Psoas muscle (tissue), 8 donors: Measurements from ENCODE around the gene KCTD5. TPM values are rescaled to one million over a fixed set of nuclear protein-coding genes. Genes with fewer than 3 reads are reported as not detected.
"Not testable (repeated sequence)": the region's sequence is repeated elsewhere in the genome, so short reads cannot be mapped to it uniquely, and the experiment has no call there.

Experiments
- ATAC-seq, 4 donors: fragments of 200-7000 bp; cut with Tn5 transposase; one replicate each; pipeline ENCODE4 v1.9.1; 2020; ENCODE audit warnings: moderate library complexity in 3 of 4, mild to moderate bottlenecking in 2 of 4
- DNase-seq, 2 donors: peaks; one replicate each; pipeline ENCODE4 v3.0.0-alpha.2; 2020
- H3K27ac ChIP-seq: fragments of 200-600 bp; one replicate; pipeline ENCODE4 v1.8.0; 2022
- H3K27me3 ChIP-seq, 3 donors: fragments of 200-600 bp in 1 of 3; one replicate each; pipeline versions ENCODE4 v1.6.1 to v1.8.0; 2013 to 2022; ENCODE audit warnings: low read length in 2 of 3, mild to moderate bottlenecking in 2 of 3, moderate library complexity in 1 of 3; ENCODE audit not compliant: insufficient read depth in 3 of 3
- H3K36me3 ChIP-seq, 2 donors: fragments of 200-600 bp in 1 of 2; one replicate each; pipeline versions ENCODE4 v1.6.1 to v1.8.0; 2013 to 2022; ENCODE audit warnings: low read depth in 1 of 2, mild to moderate bottlenecking in 1 of 2, moderate library complexity in 1 of 2; ENCODE audit not compliant: insufficient read depth in 1 of 2
- H3K4me1 ChIP-seq: fragments of 200-600 bp; one replicate; pipeline ENCODE4 v1.8.0; 2022
- H3K4me3 ChIP-seq: fragments of 200-600 bp; one replicate; pipeline ENCODE4 v1.8.0; 2022; ENCODE audit warnings: mild to moderate bottlenecking
- H3K9me3 ChIP-seq: fragments of 200-600 bp; one replicate; pipeline ENCODE4 v1.8.0; 2022
- WGBS, 3 donors: extraction: QIAGEN DNeasy Blood & Tissue Kit; methylation state at CpG; one replicate each; pipeline versions ENCODE4 v1.1.6 to v1.1.7; 2013; 5-methylcytosine and 5-hydroxymethylcytosine counted together
- intact Hi-C, 2 donors: fragments of 100-400 bp; cut with DNase I; formaldehyde crosslinking; loops; one replicate each; pipeline versions ENCODE4 v1.11.0 to v1.14.2; 2022
- polyA plus RNA-seq, 3 donors: library from polyadenylated mRNA; stranded (reverse); fragments of 200-250 nt; gene quantifications; one replicate each; pipeline ENCODE4 v1.2.3, GENCODE V29; 2013
- total RNA-seq, 4 donors: library from RNA; stranded (reverse); fragmentation: NEBNext Ultra II Directional in 2 of 4; extraction: Animal tissue kit (Norgen Biotek cat#: 25700) in 2 of 4; gene quantifications; one replicate each; pipeline versions ENCODE4 v1.2.1 to v1.2.4, GENCODE V29; 2021 to 2023
- TF ChIP-seq, protein P1 (sequence below): fragments of 200-600 bp; IDR thresholded peaks from one replicate; pipeline ENCODE4 v1.8.0; 2022; ENCODE audit warnings: antibody characterized with exemption
- donor health status: healthy with polysubstance abuse.
- donor health status: DM: no; HTN: no; CAD: no; lungs with moderate emphysema.
- donor health status: Bipolar disorder and iron deficiency.
- donor health status: healthy.
- donor health status: DM: yes; HTN: yes; CAD: no.
- donor health status: DM: no; HTN: no; CAD: no.
- donor health status: DM: no; HTN: no; CAD: no.
- donor health status: DM: yes; HTN: yes; CAD: no.

Gene KCTD5
- total and polyA plus RNA-seq, 7 donors = 9.1 to 65.8 (median 17.2) TPM

DNA sequence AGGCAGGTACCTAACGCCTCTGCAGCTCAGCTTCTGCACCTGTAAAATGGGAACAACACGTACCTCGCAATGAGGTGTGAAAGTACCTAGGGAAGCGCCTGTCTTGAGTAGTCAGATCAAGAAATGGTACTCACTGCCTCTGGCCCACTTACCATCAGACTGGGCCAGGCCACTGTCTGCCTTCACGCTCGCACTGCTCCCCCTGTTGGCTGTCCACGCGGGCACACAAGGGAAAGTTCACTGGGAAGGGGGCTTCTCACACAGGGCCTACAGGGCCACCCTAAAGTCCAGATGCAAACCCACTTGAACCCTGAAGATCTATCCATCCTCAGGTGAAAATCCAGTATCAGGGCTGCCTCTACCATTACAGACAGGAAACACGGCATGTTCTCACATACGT, 11.1 kb upstream of the KCTD5 start:
- H3K4me3 ChIP-seq, H3K9me3 ChIP-seq, H3K27me3 ChIP-seq, ATAC-seq, H3K27ac ChIP-seq, DNase-seq: not testable (repeated sequence)
- peaks cover 31% of the 10 kb centered on the region for H3K4me1 ChIP-seq
- TF ChIP-seq, protein P1, sequence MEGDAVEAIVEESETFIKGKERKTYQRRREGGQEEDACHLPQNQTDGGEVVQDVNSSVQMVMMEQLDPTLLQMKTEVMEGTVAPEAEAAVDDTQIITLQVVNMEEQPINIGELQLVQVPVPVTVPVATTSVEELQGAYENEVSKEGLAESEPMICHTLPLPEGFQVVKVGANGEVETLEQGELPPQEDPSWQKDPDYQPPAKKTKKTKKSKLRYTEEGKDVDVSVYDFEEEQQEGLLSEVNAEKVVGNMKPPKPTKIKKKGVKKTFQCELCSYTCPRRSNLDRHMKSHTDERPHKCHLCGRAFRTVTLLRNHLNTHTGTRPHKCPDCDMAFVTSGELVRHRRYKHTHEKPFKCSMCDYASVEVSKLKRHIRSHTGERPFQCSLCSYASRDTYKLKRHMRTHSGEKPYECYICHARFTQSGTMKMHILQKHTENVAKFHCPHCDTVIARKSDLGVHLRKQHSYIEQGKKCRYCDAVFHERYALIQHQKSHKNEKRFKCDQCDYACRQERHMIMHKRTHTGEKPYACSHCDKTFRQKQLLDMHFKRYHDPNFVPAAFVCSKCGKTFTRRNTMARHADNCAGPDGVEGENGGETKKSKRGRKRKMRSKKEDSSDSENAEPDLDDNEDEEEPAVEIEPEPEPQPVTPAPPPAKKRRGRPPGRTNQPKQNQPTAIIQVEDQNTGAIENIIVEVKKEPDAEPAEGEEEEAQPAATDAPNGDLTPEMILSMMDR = peak; percentile 14
- 62 to 76% (median 68%) methylated on average over 10 of the region's 10 CpGs for WGBS, 3 donors
- H3K36me3 ChIP-seq = peaks cover 0 to 29% of the 10 kb centered on the region in 2 donors
- intact Hi-C loops = loop anchor here in 1 of 2 donors (10.0 kb wide), 1 partner anchor 194 kb away; no protein-coding TSS in a partner anchor

GRCh38 chr16:2671741-2672140, 10.6 kb upstream of the KCTD5 start:
- Histone ChIP-seq H3K27me3 (no peaks in the 10 kb centered on the region), H3K27ac (no peak overlapping the region), H3K9me3 (no peaks in the 10 kb centered on the region), H3K36me3 (peaks cover 0 to 28% of the 10 kb centered on the region in 2 donors), H3K4me1 (peaks cover 31% of the 10 kb centered on the region), H3K4me3 (peak overlapping the region; percentile 92)
- DNase-seq = no peak
- intact Hi-C loops = loop anchor here in 1 of 2 donors (10.0 kb wide), 1 partner anchor 193 kb away; no protein-coding TSS in a partner anchor
- TF ChIP-seq, protein P1 = no peak
- no peak for ATAC-seq
- WGBS, 3 donors = 84 to 90% (median 88%) methylated on average over 13 of the region's 13 CpGs

DNA sequence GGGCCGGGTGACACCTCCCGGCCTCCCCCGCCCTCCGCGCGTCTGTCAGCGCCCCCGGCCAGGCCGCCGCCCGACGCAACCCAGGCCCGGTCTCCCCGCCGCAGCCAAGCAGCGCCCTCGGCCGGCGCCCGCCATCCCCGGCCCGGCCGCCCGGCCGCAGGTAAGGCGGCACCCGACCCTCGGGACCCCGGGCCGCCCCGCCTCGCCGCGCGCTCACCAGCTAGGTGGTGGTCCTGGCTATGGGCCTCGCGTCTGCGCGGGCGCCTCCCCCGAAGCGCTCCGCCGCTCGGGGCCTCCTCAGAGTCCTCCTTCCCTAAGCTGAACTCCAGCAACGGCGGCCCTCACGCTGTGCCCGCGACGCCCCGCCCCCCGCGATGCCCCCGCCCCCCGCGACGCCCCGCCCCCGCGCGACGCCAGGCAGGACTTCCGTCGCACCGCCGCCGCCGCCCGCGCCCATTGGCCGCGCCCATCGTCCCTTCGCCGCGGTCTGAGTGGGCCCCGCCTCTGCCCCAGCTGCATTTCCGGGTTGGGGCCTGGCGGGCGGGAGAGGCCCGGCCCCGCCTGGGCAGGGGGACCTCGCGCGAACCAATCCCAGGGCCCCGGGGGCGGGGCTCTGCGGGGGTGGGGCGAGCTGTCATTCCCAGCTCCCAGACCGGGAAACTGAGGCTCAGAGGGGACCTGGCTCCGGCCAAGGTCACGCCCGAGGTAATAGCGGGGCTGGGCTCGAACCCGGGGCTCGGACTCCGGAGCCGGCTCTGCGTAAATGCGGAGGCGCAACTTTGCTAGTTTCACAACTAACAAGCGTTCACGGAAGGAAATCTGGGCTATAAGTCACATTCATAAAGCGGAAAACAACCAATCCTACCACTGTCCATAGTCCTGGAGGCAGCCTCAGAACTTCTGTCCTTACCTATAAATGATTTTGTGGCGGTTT, 9.0 kb upstream of the KCTD5 start:
- Histone ChIP-seq H3K27me3 (no peaks in the 10 kb centered on the region), H3K36me3 (peaks cover 0 to 19% of the 10 kb centered on the region in 2 donors), H3K27ac (peak overlapping the region; percentile 90), H3K4me3 (peak overlapping the region; percentile 92), H3K9me3 (no peaks in the 10 kb centered on the region), H3K4me1 (peaks cover 33% of the 10 kb centered on the region)
- DNase-seq (peak; percentile 96 to 98), ATAC-seq (peak; percentile 91 to 94 (median 92))
- intact Hi-C loops = loop anchor here in 1 of 2 donors (10.0 kb wide), 1 partner anchor 191 kb away; no protein-coding TSS in a partner anchor
- WGBS, 3 donors = 0 to 1% (median 1%) methylated on average over 41 to 107 of the region's 107 CpGs
- TF ChIP-seq, protein P1 = no peak

GRCh38 chr16:2675021-2675420, 7.3 kb upstream of the KCTD5 start:
- Histone ChIP-seq H3K4me3 (no peak overlapping the region), H3K9me3 (no peaks in the 10 kb centered on the region), H3K4me1 (peaks cover 26% of the 10 kb centered on the region), H3K27me3 (no peaks in the 10 kb centered on the region), H3K36me3 (peaks cover 0 to 5% of the 10 kb centered on the region in 2 donors), H3K27ac (no peak overlapping the region)
- 67 to 76% (median 72%) methylated on average over 7 of the region's 7 CpGs for WGBS, 3 donors
- TF ChIP-seq, protein P1 = no peak
- intact Hi-C loops = loop anchor here in 1 of 2 donors (10.0 kb wide), 1 partner anchor 190 kb away; no protein-coding TSS in a partner anchor
- ATAC-seq (no peak), DNase-seq (no peak)
